T-cell (primary cell): Measurements from ENCODE around the gene RNF39. TPM values are rescaled to one million over a fixed set of nuclear protein-coding genes. Genes with fewer than 3 reads are reported as not detected.

Experiments used
- ATAC-seq, 4 experiments: fragments of 200-7000 bp in 3 of 4; fragments of 150-1000 bp in 1 of 4; cut with Tn5 transposase; replicated peaks in 1 of 4; 1 replicate in 3 of 4; 2 replicates in 1 of 4; pipeline ENCODE4 v1.10.0; 2021; ENCODE audit warnings: moderate library complexity in 3 of 4, mild to moderate bottlenecking in 2 of 4, moderate number of reproducible peaks in 1 of 4
- CTCF ChIA-PET, 2 donors: fragments of 300-600 bp; sonication (Branson Sonifier 250); formaldehyde crosslinking; loops; one replicate each; lab custom pipeline; 2022; ENCODE audit warnings: antibody characterized with exemption in 2 of 2; lab: Charles Lee
- POLR2A ChIA-PET, 2 donors: fragments of 300-600 bp; sonication (Branson Sonifier 250); formaldehyde crosslinking; loops; one replicate each; lab custom pipeline; 2022; ENCODE audit warnings: antibody characterized with exemption in 2 of 2; lab: Charles Lee
- DNase-seq, 35 experiments: peaks; one replicate each; pipeline versions ENCODE4 v3.0.0 to v3.0.0-alpha.2; 2013 to 2023
- H3K27ac ChIP-seq: one replicate; pipeline ENCODE4 v1.5.1; 2013; ENCODE audit warnings: low read length
- H3K27me3 ChIP-seq, 2 experiments: replicated peaks in 1 of 2; 1 replicate in 1 of 2; 2 replicates in 1 of 2; pipeline versions ENCODE4 v1.6.1 to v1.7.0; 2013; ENCODE audit warnings: low read length in 1 of 2, mixed read lengths in 1 of 2; ENCODE audit not compliant: control insufficient read depth in 2 of 2, insufficient read depth in 2 of 2; ENCODE audit errors: extremely low read depth in 1 of 2
- H3K36me3 ChIP-seq, 2 donors: 1 replicate in 1 of 2; 2 replicates in 1 of 2; pipeline versions ENCODE4 v1.6.1 to v1.7.0; 2013; ENCODE audit warnings: low read length in 1 of 2; ENCODE audit not compliant: control insufficient read depth in 2 of 2, insufficient read depth in 1 of 2; ENCODE audit errors: extremely low read depth in 1 of 2
- H3K4me1 ChIP-seq, 2 experiments: 1 replicate in 1 of 2; 2 replicates in 1 of 2; pipeline versions ENCODE4 v1.6.1 to v1.7.0; 2013; ENCODE audit warnings: low read length in 2 of 2, mixed read lengths in 1 of 2; ENCODE audit not compliant: insufficient read depth in 2 of 2, control insufficient read depth in 1 of 2; ENCODE audit errors: extremely low read depth in 1 of 2
- H3K4me3 ChIP-seq, 2 donors: 1 replicate in 1 of 2; 2 replicates in 1 of 2; pipeline versions ENCODE4 v1.5.1 to v1.7.0; 2013; ENCODE audit warnings: mild to moderate bottlenecking in 2 of 2, low read length in 1 of 2, moderate library complexity in 1 of 2; ENCODE audit not compliant: control insufficient read depth in 1 of 2; ENCODE audit errors: extremely low read depth in 1 of 2
- H3K9me3 ChIP-seq: 2 replicates; pipeline ENCODE4 v1.7.0; 2013
- H3K27ac Mint-ChIP-seq, 2 donors: one replicate each; pipeline ENCODE4 v1.8.0; 2020 to 2021; ENCODE audit warnings: mild to moderate bottlenecking in 2 of 2, mixed read lengths in 2 of 2
- H3K27me3 Mint-ChIP-seq, 2 donors: one replicate each; pipeline ENCODE4 v1.8.0; 2021 to 2022; ENCODE audit warnings: mixed read lengths in 2 of 2
- H3K36me3 Mint-ChIP-seq: one replicate; pipeline ENCODE4 v1.8.0; 2021; ENCODE audit warnings: mixed read lengths
- H3K4me1 Mint-ChIP-seq, 3 donors: one replicate each; pipeline ENCODE4 v1.8.0; 2020 to 2022; ENCODE audit warnings: mixed read lengths in 3 of 3, mild to moderate bottlenecking in 1 of 3
- H3K4me3 Mint-ChIP-seq, 3 donors: one replicate each; pipeline ENCODE4 v1.8.0; 2020 to 2022; ENCODE audit warnings: mild to moderate bottlenecking in 3 of 3, mixed read lengths in 3 of 3, moderate library complexity in 3 of 3
- H3K9me3 Mint-ChIP-seq, 3 donors: one replicate each; pipeline ENCODE4 v1.8.0; 2020 to 2022; ENCODE audit warnings: mixed read lengths in 3 of 3
- WGBS: methylation state at CpG from one replicate; pipeline ENCODE4 v1.1.5; 2013; ENCODE audit warnings: missing lambda C conversion rate; ENCODE audit not compliant: insufficient coverage; 5-methylcytosine and 5-hydroxymethylcytosine counted together
- total RNA-seq, 35 experiments: library from RNA in 6 of 35; stranded (reverse) in 6 of 35; fragments of 120-200 nt in 1 of 35; gene quantifications; one replicate each; pipeline versions ENCODE4 v1.2.1 to v1.2.4 and lab custom pipeline; 2013 to 2026

The RNF39 gene
- total RNA-seq, 5 donors from 2014 or later (not counting 1 experiment from before 2014, with no cell fraction given): not detected

- Histone ChIP-seq H3K4me3 (peak overlapping the region; percentile 51 to 86), H3K27me3 (peaks cover 17 to 49% of the 10 kb centered on the region in 2 experiments), H3K9me3 (no peaks in the 10 kb centered on the region), H3K4me1 (peaks cover 31 to 40% of the 10 kb centered on the region in 2 experiments), H3K36me3 (no peaks in the 10 kb centered on the region), H3K27ac (peak overlapping the region; percentile 21)
- CTCF ChIA-PET: interaction anchor here (0.6 to 3.5 kb wide), 19 partner anchors 9 to 1447 kb away, joined by 3 to 115 read pairs (median 4); no protein-coding TSS in a partner anchor
- POLR2A ChIA-PET: no interaction called here
- H3K27ac Mint-ChIP-seq: peak overlapping the region; percentile 63 to 77
- DNase-seq (peak; percentile 63 to 92 (median 78)), ATAC-seq (peak; percentile 83 to 90 (median 86))
- H3K4me3 Mint-ChIP-seq: peak overlapping the region; percentile 82 to 86 (median 84)
- no peaks in the 10 kb centered on the region for H3K9me3 Mint-ChIP-seq
- H3K36me3 Mint-ChIP-seq: no peaks in the 10 kb centered on the region
- H3K4me1 Mint-ChIP-seq: peaks cover 38 to 47% (median 42%) of the 10 kb centered on the region in 3 donors
- WGBS: 9% methylated on average over 28 of the region's 36 CpGs
- H3K27me3 Mint-ChIP-seq: peaks cover 28 to 48% of the 10 kb centered on the region in 2 donors
Observed at GRCh38 chr6:30102970-30103871, 27.7 kb upstream of the RNF39 start.

- DNase-seq: peak in 2 of 35 experiments; percentile 12 to 19
- no peaks in the 10 kb centered on the region for H3K9me3 Mint-ChIP-seq
- ATAC-seq: peak; percentile 18 to 29 (median 22)
- peaks cover 46 to 55% (median 48%) of the 10 kb centered on the region in 3 donors for H3K4me1 Mint-ChIP-seq
- peak overlapping the region; percentile 82 to 86 (median 84) for H3K4me3 Mint-ChIP-seq
- Histone ChIP-seq H3K4me1 (peaks cover 37 to 45% of the 10 kb centered on the region in 2 experiments), H3K36me3 (no peaks in the 10 kb centered on the region), H3K27ac (peak overlapping the region; percentile 21), H3K4me3 (peak overlapping the region in 1 of 2 donors; percentile 39), H3K27me3 (peaks cover 17 to 50% of the 10 kb centered on the region in 2 experiments), H3K9me3 (no peaks in the 10 kb centered on the region)
- ChIA-PET CTCF (interaction anchor here in 1 of 2 donors (0.7 to 3.5 kb wide), 8 partner anchors 8 to 68 kb away, joined by 3 to 115 read pairs (median 8); no protein-coding TSS in a partner anchor), POLR2A (no interaction called here)
- H3K27ac Mint-ChIP-seq: peak overlapping the region; percentile 63 to 77
- WGBS: 60% methylated on average over 1 of the region's 15 CpGs
- peaks cover 21 to 46% of the 10 kb centered on the region in 2 donors for H3K27me3 Mint-ChIP-seq
- H3K36me3 Mint-ChIP-seq: no peaks in the 10 kb centered on the region
Observed at GRCh38 chr6:30102414-30102969, 26.9 kb upstream of the RNF39 start.

GRCh38 chr6:30101444-30102413, 26.2 kb upstream of the RNF39 start:
- ATAC-seq: peak; percentile 36 to 52 (median 41)
- Mint-ChIP-seq H3K9me3 (no peaks in the 10 kb centered on the region), H3K36me3 (no peaks in the 10 kb centered on the region), H3K27ac (peak overlapping the region; percentile 43 to 77), H3K27me3 (peaks cover 24 to 44% of the 10 kb centered on the region in 2 donors), H3K4me1 (peaks cover 52 to 60% (median 52%) of the 10 kb centered on the region in 3 donors), H3K4me3 (peak overlapping the region; percentile 77 to 86 (median 82))
- CTCF ChIA-PET: interaction anchor here in 1 of 2 donors (1.6 kb wide), 1 partner anchor 30 kb away, joined by 12 read pairs; no protein-coding TSS in a partner anchor
- Histone ChIP-seq H3K27ac (peak overlapping the region; percentile 21), H3K36me3 (no peaks in the 10 kb centered on the region), H3K4me3 (peak overlapping the region; percentile 39 to 49), H3K27me3 (peaks cover 17 to 52% of the 10 kb centered on the region in 2 experiments), H3K9me3 (no peaks in the 10 kb centered on the region), H3K4me1 (peaks cover 43 to 47% of the 10 kb centered on the region in 2 experiments)
- WGBS: under 1% methylated on average over 38 of the region's 51 CpGs
- POLR2A ChIA-PET: no interaction called here
- DNase-seq: peak in 26 of 35 experiments; percentile 5 to 70 (median 25)

GRCh38 chr6:30100585-30101443, 25.2 kb upstream of the RNF39 start:
- no peaks in the 10 kb centered on the region for H3K36me3 ChIP-seq
- no peaks in the 10 kb centered on the region for H3K9me3 Mint-ChIP-seq
- WGBS: 6% methylated on average over 22 of the region's 47 CpGs
- H3K4me1 ChIP-seq: peaks cover 43 to 47% of the 10 kb centered on the region in 2 experiments
- DNase-seq: peak in 5 of 35 experiments; percentile 5 to 33 (median 8)
- no peaks in the 10 kb centered on the region for H3K9me3 ChIP-seq
- ChIA-PET POLR2A (no interaction called here), CTCF (interaction anchor here in 1 of 2 donors (1.6 kb wide), 1 partner anchor 31 kb away, joined by 12 read pairs; no protein-coding TSS in a partner anchor)
- H3K4me3 ChIP-seq: peak overlapping the region; percentile 39 to 49
- H3K36me3 Mint-ChIP-seq: no peaks in the 10 kb centered on the region
- peak overlapping the region in 1 of 2 donors; percentile 43 for H3K27ac Mint-ChIP-seq
- ATAC-seq: no peak
- H3K27ac ChIP-seq: no peak overlapping the region
- H3K27me3 Mint-ChIP-seq: peaks cover 24 to 39% of the 10 kb centered on the region in 2 donors
- peaks cover 52 to 60% (median 52%) of the 10 kb centered on the region in 3 donors for H3K4me1 Mint-ChIP-seq
- peaks cover 17 to 46% of the 10 kb centered on the region in 2 experiments for H3K27me3 ChIP-seq
- peak overlapping the region; percentile 77 to 86 (median 82) for H3K4me3 Mint-ChIP-seq

DNA sequence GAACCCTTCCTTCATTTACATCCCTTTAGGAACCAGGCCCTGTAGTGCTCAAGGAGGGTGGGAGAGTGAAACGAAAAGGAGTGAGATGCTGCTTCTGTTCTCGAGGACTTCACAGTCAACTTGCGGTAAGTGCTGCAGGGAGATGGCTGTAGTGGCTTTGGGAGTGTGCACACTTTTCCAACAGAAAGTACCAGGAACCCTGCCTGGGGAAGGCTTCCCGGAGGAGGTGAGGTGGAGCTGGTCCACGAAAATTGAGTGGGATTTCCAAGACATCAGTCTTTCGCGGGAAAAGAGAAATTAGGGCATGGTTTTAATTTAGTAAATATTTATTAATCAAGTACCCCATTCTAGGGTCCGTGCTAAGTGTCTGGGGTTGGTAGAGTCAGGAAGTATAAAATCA, 24.6 kb upstream of the RNF39 start:
- Histone ChIP-seq H3K4me3 (no peak overlapping the region), H3K27ac (no peak overlapping the region), H3K4me1 (peaks cover 43 to 47% of the 10 kb centered on the region in 2 experiments), H3K36me3 (no peaks in the 10 kb centered on the region), H3K27me3 (peaks cover 17 to 49% of the 10 kb centered on the region in 2 experiments), H3K9me3 (no peaks in the 10 kb centered on the region)
- Mint-ChIP-seq H3K27ac (no peak overlapping the region), H3K4me3 (peak overlapping the region; percentile 52 to 64 (median 63)), H3K4me1 (peaks cover 52 to 60% (median 52%) of the 10 kb centered on the region in 3 donors), H3K36me3 (no peaks in the 10 kb centered on the region), H3K9me3 (no peaks in the 10 kb centered on the region), H3K27me3 (peaks cover 24 to 44% of the 10 kb centered on the region in 2 donors)
- 100% methylated on average over 1 of the region's 8 CpGs for WGBS
- ChIA-PET POLR2A (no interaction called here), CTCF (interaction anchor here in 1 of 2 donors (0.7 kb wide), 1 partner anchor 31 kb away, joined by 3 read pairs; no protein-coding TSS in a partner anchor)
- no peak for ATAC-seq
- DNase-seq: no peak
